ENCODE data around the gene OSBP2.

OSBP2 gene

GRCh38 chr22:30891781-30892180 is 197.1 kb downstream of the OSBP2 start:
- no peak overlapping the region for H3K27ac ChIP-seq (ENCODE audit: poor library complexity, severe bottlenecking)
- H3K4me3 ChIP-seq (ENCODE audit: severe bottlenecking): no peak overlapping the region

GRCh38 chr22:30892286-30892685 is 197.6 kb downstream of the OSBP2 start:
- Histone ChIP-seq H3K27me3 (ENCODE audit: insufficient read depth, poor library complexity, severe bottlenecking) (no peaks in the 10 kb centered on the region), H3K4me1 (ENCODE audit: insufficient read depth, poor library complexity, severe bottlenecking) (no peaks in the 10 kb centered on the region), H3K9me3 (ENCODE audit: severe bottlenecking) (no peaks in the 10 kb centered on the region), H3K36me3 (ENCODE audit: low read depth) (peaks cover 91% of the 10 kb centered on the region), H3K4me3 (ENCODE audit: severe bottlenecking) (no peak overlapping the region), H3K27ac (ENCODE audit: poor library complexity, severe bottlenecking) (no peak overlapping the region)
- no peak for DNase-seq (ENCODE audit: low spot score)
- no peak for ATAC-seq (ENCODE audit: low read depth)
- no peak for TF ChIP-seq CTCF (IDR thresholded peaks at IDR 0.05; ENCODE audit: poor library complexity, severe bottlenecking)

More at GRCh38 chr22:30891781-30892180, 197.1 kb downstream of the OSBP2 start:
- H3K4me1 ChIP-seq (ENCODE audit: insufficient read depth, poor library complexity, severe bottlenecking): no peaks in the 10 kb centered on the region
- no peak for DNase-seq (ENCODE audit: low spot score)
- H3K9me3 ChIP-seq (ENCODE audit: severe bottlenecking): no peaks in the 10 kb centered on the region
- no peak for TF ChIP-seq CTCF (IDR thresholded peaks at IDR 0.05; ENCODE audit: poor library complexity, severe bottlenecking)
- peaks cover 90% of the 10 kb centered on the region for H3K36me3 ChIP-seq (ENCODE audit: low read depth)
- ATAC-seq (ENCODE audit: low read depth): no peak
- no peaks in the 10 kb centered on the region for H3K27me3 ChIP-seq (ENCODE audit: insufficient read depth, poor library complexity, severe bottlenecking)

GRCh38 chr22:30892731-30893221 is 198.1 kb downstream of the OSBP2 start:
- Histone ChIP-seq H3K4me1 (ENCODE audit: insufficient read depth, poor library complexity, severe bottlenecking) (no peaks in the 10 kb centered on the region), H3K27ac (ENCODE audit: poor library complexity, severe bottlenecking) (no peak overlapping the region), H3K4me3 (ENCODE audit: severe bottlenecking) (no peak overlapping the region), H3K9me3 (ENCODE audit: severe bottlenecking) (no peaks in the 10 kb centered on the region), H3K36me3 (ENCODE audit: low read depth) (peaks cover 89% of the 10 kb centered on the region), H3K27me3 (ENCODE audit: insufficient read depth, poor library complexity, severe bottlenecking) (no peaks in the 10 kb centered on the region)
- TF ChIP-seq CTCF (IDR thresholded peaks at IDR 0.05; ENCODE audit: poor library complexity, severe bottlenecking): no peak
- DNase-seq (ENCODE audit: low spot score): no peak
- ATAC-seq (ENCODE audit: low read depth): no peak

GRCh38 chr22:30893434-30894370 is 199.0 kb downstream of the OSBP2 start:
- H3K9me3 ChIP-seq (ENCODE audit: severe bottlenecking): no peaks in the 10 kb centered on the region
- H3K27ac ChIP-seq (ENCODE audit: poor library complexity, severe bottlenecking): no peak overlapping the region
- TF ChIP-seq CTCF (IDR thresholded peaks at IDR 0.05; ENCODE audit: poor library complexity, severe bottlenecking): no peak
- ATAC-seq (ENCODE audit: low read depth) (no peak), DNase-seq (ENCODE audit: low spot score) (no peak)
- no peaks in the 10 kb centered on the region for H3K27me3 ChIP-seq (ENCODE audit: insufficient read depth, poor library complexity, severe bottlenecking)
- H3K4me1 ChIP-seq (ENCODE audit: insufficient read depth, poor library complexity, severe bottlenecking): no peaks in the 10 kb centered on the region
- H3K36me3 ChIP-seq (ENCODE audit: low read depth): peaks cover 89% of the 10 kb centered on the region
- no peak overlapping the region for H3K4me3 ChIP-seq (ENCODE audit: severe bottlenecking)

- ATAC-seq (ENCODE audit: low read depth) (no peak), DNase-seq (ENCODE audit: low spot score) (no peak)
- Histone ChIP-seq H3K36me3 (ENCODE audit: low read depth) (peaks cover 88% of the 10 kb centered on the region), H3K27ac (ENCODE audit: poor library complexity, severe bottlenecking) (no peak overlapping the region), H3K27me3 (ENCODE audit: insufficient read depth, poor library complexity, severe bottlenecking) (no peaks in the 10 kb centered on the region), H3K9me3 (ENCODE audit: severe bottlenecking) (no peaks in the 10 kb centered on the region), H3K4me3 (ENCODE audit: severe bottlenecking) (no peak overlapping the region), H3K4me1 (ENCODE audit: insufficient read depth, poor library complexity, severe bottlenecking) (no peaks in the 10 kb centered on the region)
- no peak for TF ChIP-seq CTCF (IDR thresholded peaks at IDR 0.05; ENCODE audit: poor library complexity, severe bottlenecking)
These were observed 199.7 kb downstream of the OSBP2 start for GRCh38 chr22:30894371-30894740.
